ENCODE data around the gene EXOSC2.

DNA sequence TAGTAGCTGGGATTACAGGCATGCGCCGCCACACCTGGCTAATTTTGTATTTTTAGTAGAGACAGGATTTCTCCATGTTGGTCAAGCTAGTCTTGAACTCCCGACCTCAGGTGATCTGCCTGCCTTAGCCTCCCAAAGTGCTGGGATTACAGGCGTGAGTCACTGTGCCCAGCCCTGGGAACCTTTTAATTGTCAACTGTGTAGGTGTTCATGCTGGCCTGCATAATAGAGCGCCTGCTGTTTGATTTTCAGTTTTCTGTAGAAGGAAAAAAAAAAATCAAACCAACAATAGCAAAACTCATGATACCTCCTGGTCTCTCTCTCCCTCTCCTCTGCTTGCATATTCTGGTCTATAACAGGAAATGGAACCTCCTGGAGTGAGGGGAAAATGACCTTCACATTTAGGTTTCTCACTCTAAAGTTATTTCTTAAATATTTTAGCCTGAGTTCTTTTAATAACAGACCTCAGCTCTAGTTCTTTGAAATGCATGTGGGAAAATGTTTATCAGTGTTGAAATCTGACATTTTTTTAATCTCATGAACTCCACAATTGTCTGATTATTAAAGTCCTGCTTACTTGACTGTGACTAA, 51.7 kb downstream of the EXOSC2 start:
- TF ChIP-seq YY1 (IDR thresholded peaks at IDR 0.05; ENCODE audit: insufficient read depth, insufficient read length), result no peak
- TF ChIP-seq SUZ12 (IDR thresholded peaks at IDR 0.05; ENCODE audit: extremely low read depth, insufficient read depth, insufficient read length), result no peak
- no peak for TF ChIP-seq ZNF274 (IDR thresholded peaks at IDR 0.05; ENCODE audit: low read depth, low read length)

Measured in NT2/D1 (cell line).